B cell (primary cell): ENCODE measurements around the gene NDUFV2. TPM values are rescaled to one million over a fixed set of nuclear protein-coding genes. Genes with fewer than 3 reads are reported as not detected.
A peak's percentile ranks its signal among the peaks of the same experiment; 100 is the strongest.

Experiments used
- ATAC-seq: fragments of 200-7000 bp; cut with Tn5 transposase; one replicate; pipeline ENCODE4 v1.10.0; 2021; ENCODE audit warnings: low read depth, mild to moderate bottlenecking, moderate number of reproducible peaks, moderate library complexity
- CTCF ChIA-PET: fragments of 350-600 bp; sonication (Branson Sonifier 250); formaldehyde crosslinking; loops from one replicate; lab custom pipeline; 2021; ENCODE audit warnings: antibody characterized with exemption, inconsistent platforms; lab: Charles Lee
- POLR2A ChIA-PET: fragments of 350-600 bp; sonication (Branson Sonifier 250); formaldehyde crosslinking; loops from one replicate; lab custom pipeline; 2021; ENCODE audit warnings: antibody characterized with exemption; lab: Charles Lee
- DNase-seq: peaks from one replicate; pipeline ENCODE4 v3.0.0; 2013
- H2AFZ ChIP-seq: 2 replicates; pipeline ENCODE4 v1.6.1; 2012; ENCODE audit warnings: mild to moderate bottlenecking, low read depth, low read length; ENCODE audit not compliant: insufficient read depth, poor library complexity, severe bottlenecking
- H3K27ac ChIP-seq, 2 donors: 1 replicate in 1 of 2; 2 replicates in 1 of 2; pipeline ENCODE4 v1.5.1; 2012 to 2013; ENCODE audit warnings: low read length in 2 of 2, mild to moderate bottlenecking in 2 of 2, moderate library complexity in 1 of 2
- H3K27me3 ChIP-seq, 4 experiments: fragments of 200-600 bp in 1 of 4; sonication (generic) in 1 of 4; replicated peaks in 1 of 4; 1 replicate in 2 of 4; 2 replicates in 2 of 4; pipeline versions ENCODE4 v1.6.1 to v1.7.0; 2013 to 2016; ENCODE audit warnings: low read length in 3 of 4, mild to moderate bottlenecking in 2 of 4, mixed read lengths in 1 of 4, moderate library complexity in 1 of 4; ENCODE audit not compliant: insufficient read depth in 4 of 4, control insufficient read depth in 3 of 4; ENCODE audit errors: control extremely low read depth in 1 of 4
- H3K36me3 ChIP-seq, 2 experiments: replicated peaks in 1 of 2; 1 replicate in 1 of 2; 2 replicates in 1 of 2; pipeline versions ENCODE4 v1.6.1 to v1.7.1; 2013; ENCODE audit warnings: low read length in 1 of 2; ENCODE audit not compliant: insufficient read depth in 2 of 2, control insufficient read depth in 1 of 2; ENCODE audit errors: control extremely low read depth in 1 of 2, extremely low read depth in 1 of 2
- H3K4me1 ChIP-seq, 2 donors: fragments of 200-600 bp in 1 of 2; sonication (generic) in 1 of 2; 1 replicate in 1 of 2; 2 replicates in 1 of 2; pipeline versions ENCODE4 v1.5.1 to v1.6.1; 2013 to 2017; ENCODE audit warnings: low read length in 2 of 2; ENCODE audit not compliant: control insufficient read depth in 2 of 2, insufficient read depth in 2 of 2
- H3K4me2 ChIP-seq: replicated peaks from 2 replicates; pipeline ENCODE3; 2012; ENCODE audit warnings: mild to moderate bottlenecking, low read depth, low read length; ENCODE audit not compliant: poor library complexity, severe bottlenecking
- H3K4me3 ChIP-seq, 5 experiments: fragments of 200-600 bp in 1 of 5; sonication (generic) in 1 of 5; 1 replicate in 3 of 5; 2 replicates in 2 of 5; pipeline versions ENCODE4 v1.5.1 to v1.7.0; 2011 to 2016; ENCODE audit warnings: low read length in 4 of 5, mild to moderate bottlenecking in 4 of 5, low read depth in 2 of 5, control low read depth in 1 of 5, moderate library complexity in 1 of 5; ENCODE audit not compliant: insufficient read depth in 1 of 5; ENCODE audit errors: control extremely low read depth in 1 of 5, extremely low read depth in 1 of 5
- H3K79me2 ChIP-seq: fragments of 200-600 bp; sonication (generic); one replicate; pipeline ENCODE4 v1.6.0; 2016; ENCODE audit warnings: low read length; ENCODE audit not compliant: control insufficient read depth, insufficient read depth
- H3K9ac ChIP-seq: fragments of 200-600 bp; sonication (generic); 2 replicates; pipeline ENCODE4 v1.6.1; 2017; ENCODE audit warnings: mild to moderate bottlenecking, low read length, moderate library complexity
- H3K9me3 ChIP-seq, 3 donors: one replicate each; pipeline versions ENCODE4 v1.6.1 to v1.7.1; 2013; ENCODE audit warnings: low read length in 2 of 3; ENCODE audit not compliant: control insufficient read depth in 2 of 3, insufficient read depth in 1 of 3; ENCODE audit errors: control extremely low read depth in 1 of 3
- H4K20me1 ChIP-seq: 2 replicates; pipeline ENCODE4 v1.6.0; 2012; ENCODE audit warnings: mild to moderate bottlenecking, low read length; ENCODE audit not compliant: insufficient read depth, control insufficient read depth, poor library complexity, severe bottlenecking
- H3K27ac Mint-ChIP-seq: one replicate; pipeline ENCODE4 v1.8.0; 2021; ENCODE audit warnings: mixed read lengths
- H3K27me3 Mint-ChIP-seq: one replicate; pipeline ENCODE4 v1.8.0; 2021; ENCODE audit warnings: mixed read lengths
- H3K4me1 Mint-ChIP-seq: one replicate; pipeline ENCODE4 v1.8.0; 2021; ENCODE audit warnings: mixed read lengths
- H3K4me3 Mint-ChIP-seq: one replicate; pipeline ENCODE4 v1.8.0; 2021; ENCODE audit warnings: mixed read lengths
- H3K9me3 Mint-ChIP-seq: one replicate; pipeline ENCODE4 v1.8.0; 2022; ENCODE audit warnings: mixed read lengths; ENCODE audit not compliant: insufficient read depth
- CTCF ChIP-seq: fragments of 200-600 bp; IDR thresholded peaks from one replicate; pipeline ENCODE4 v1.8.0; 2022; ENCODE audit warnings: antibody characterized with exemption, mild to moderate bottlenecking
- EZH2 ChIP-seq: IDR thresholded peaks from 2 replicates; pipeline ENCODE4 v1.6.1; 2012; ENCODE audit warnings: borderline replicate concordance, low read depth, mild to moderate bottlenecking, moderate library complexity, low read length; ENCODE audit not compliant: insufficient read depth, poor library complexity, severe bottlenecking
- WGBS: methylation state at CpG from one replicate; pipeline ENCODE4 v1.1.5; 2013; ENCODE audit warnings: missing lambda C conversion rate; ENCODE audit not compliant: insufficient coverage; 5-methylcytosine and 5-hydroxymethylcytosine counted together
- intact Hi-C: fragments of 100-400 bp; cut with micrococcal nuclease; formaldehyde crosslinking; loops from one replicate; pipeline ENCODE4 v1.10.0; 2022
- polyA plus RNA-seq: library from polyadenylated mRNA; depleted of rRNA; stranded (reverse); fragments of >200 nt; gene quantifications from 2 replicates; pipeline ENCODE4 v1.2.3, GENCODE V29; 2012
- total RNA-seq, 2 donors: library from RNA; stranded (reverse); fragments of 120-200 nt in 1 of 2; gene quantifications; 1 replicate in 1 of 2; 2 replicates in 1 of 2; pipeline versions ENCODE4 v1.2.3 to v1.2.4, GENCODE V29; 2013 to 2022

Gene NDUFV2
- total and polyA plus RNA-seq, 2 donors (not counting 1 experiment from before 2014, with no cell fraction given) = 44.4 to 137 TPM

GRCh38 chr18:9135081-9135911 is 32.8 kb downstream of the NDUFV2 start:
- peak overlapping the region; percentile 66 to 89 (median 78) for H3K4me3 ChIP-seq
- Mint-ChIP-seq H3K4me1 (peaks cover 41% of the 10 kb centered on the region), H3K4me3 (peak overlapping the region; percentile 99), H3K27me3 (no peaks in the 10 kb centered on the region), H3K9me3 (no peaks in the 10 kb centered on the region), H3K27ac (peak overlapping the region; percentile 99)
- H3K4me1 ChIP-seq = peaks cover 32 to 33% of the 10 kb centered on the region in 2 donors
- no peak for DNase-seq
- peak overlapping the region; percentile 86 for H2AFZ ChIP-seq
- WGBS = 4% methylated on average over 4 of the region's 12 CpGs
- H3K27me3 ChIP-seq = no peaks in the 10 kb centered on the region
- ChIA-PET POLR2A (interaction anchor here (0.6 to 4.8 kb wide), 14 partner anchors 7 to 60 kb away, joined by 3 to 59 read pairs (median 4); partner anchors contain the start of gene NDUFV2), CTCF (interaction anchor here (0.7 to 4.7 kb wide), 12 partner anchors 9 to 64 kb away, joined by 3 to 23 read pairs (median 6); no protein-coding TSS in a partner anchor)
- peaks cover 29% of the 10 kb centered on the region for H3K79me2 ChIP-seq
- H3K27ac ChIP-seq = peak overlapping the region; percentile 89 to 97
- peaks cover 11 to 29% of the 10 kb centered on the region in 2 experiments for H3K36me3 ChIP-seq
- H4K20me1 ChIP-seq = peaks cover 10% of the 10 kb centered on the region
- no peak for ATAC-seq
- intact Hi-C loops = no loop called here
- H3K4me2 ChIP-seq = peak overlapping the region; percentile 85
- TF ChIP-seq CTCF = no peak
- no peak for TF ChIP-seq EZH2
- no peaks in the 10 kb centered on the region for H3K9me3 ChIP-seq
- H3K9ac ChIP-seq = peak overlapping the region; percentile 81
